ENCODE measurements around the gene IL6ST. TPM values are rescaled to one million over a fixed set of nuclear protein-coding genes. Genes with fewer than 3 reads are reported as not detected.
A peak's percentile ranks its signal among the peaks of the same experiment; 100 is the strongest.

Gene IL6ST
- total RNA-seq, 4 donors from 2014 or later: 51.3 to 179 (median 136) TPM

DNA sequence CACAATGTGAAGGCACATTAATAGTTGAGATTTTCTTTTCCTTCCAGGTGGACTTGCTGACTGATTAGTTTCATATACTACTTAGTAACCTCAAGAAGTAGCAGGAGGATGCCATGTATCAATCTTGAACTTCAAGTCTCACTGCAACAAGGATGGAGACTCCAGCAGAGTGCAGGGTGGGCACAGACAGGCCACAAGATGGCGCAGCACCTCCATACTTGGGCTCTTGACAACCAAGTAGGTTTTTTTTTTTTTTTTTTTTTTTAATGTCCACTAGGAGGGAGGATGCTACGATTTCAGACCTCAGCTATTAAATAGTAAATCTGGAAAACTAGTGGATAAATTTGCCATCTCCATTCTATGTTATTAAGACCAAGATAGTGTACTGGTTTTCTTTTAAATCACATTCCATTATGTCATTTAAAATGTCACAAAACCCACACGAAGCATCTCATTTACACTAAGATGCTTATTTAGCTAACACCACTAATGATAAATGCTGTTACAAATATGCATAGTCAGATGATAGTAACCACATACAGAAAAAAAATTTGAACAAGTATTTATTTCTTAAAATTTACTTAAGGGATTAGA, 58.6 kb downstream of the IL6ST start:
- in situ Hi-C loops (cut with MboI; ENCODE audit: low pct_ligation_motif_present in 1 of 4, low pct_unique_long_range_greater_than_20kb in 1 of 4, low sequenced_read_pairs in 3 of 4): loop anchor here in 3 of 4 donors (10.0 to 25.0 kb wide), 3 partner anchors 251 to 901 kb away; no protein-coding TSS in a partner anchor
- no peak overlapping the region for H3K4me3 ChIP-seq
- peaks cover 0 to 44% (median 7%) of the 10 kb centered on the region in 4 donors for H3K36me3 ChIP-seq
- no peaks in the 10 kb centered on the region for H3K9me3 ChIP-seq
- no peaks in the 10 kb centered on the region for H3K27me3 ChIP-seq
- H3K4me1 ChIP-seq: peaks cover 0 to 3% (median 0%) of the 10 kb centered on the region in 4 donors
- WGBS, 2 donors (ENCODE audit: low coverage in 1 of 2): 28 to 41% methylated on average over 3 of the region's 3 CpGs
- TF ChIP-seq, protein P1, sequence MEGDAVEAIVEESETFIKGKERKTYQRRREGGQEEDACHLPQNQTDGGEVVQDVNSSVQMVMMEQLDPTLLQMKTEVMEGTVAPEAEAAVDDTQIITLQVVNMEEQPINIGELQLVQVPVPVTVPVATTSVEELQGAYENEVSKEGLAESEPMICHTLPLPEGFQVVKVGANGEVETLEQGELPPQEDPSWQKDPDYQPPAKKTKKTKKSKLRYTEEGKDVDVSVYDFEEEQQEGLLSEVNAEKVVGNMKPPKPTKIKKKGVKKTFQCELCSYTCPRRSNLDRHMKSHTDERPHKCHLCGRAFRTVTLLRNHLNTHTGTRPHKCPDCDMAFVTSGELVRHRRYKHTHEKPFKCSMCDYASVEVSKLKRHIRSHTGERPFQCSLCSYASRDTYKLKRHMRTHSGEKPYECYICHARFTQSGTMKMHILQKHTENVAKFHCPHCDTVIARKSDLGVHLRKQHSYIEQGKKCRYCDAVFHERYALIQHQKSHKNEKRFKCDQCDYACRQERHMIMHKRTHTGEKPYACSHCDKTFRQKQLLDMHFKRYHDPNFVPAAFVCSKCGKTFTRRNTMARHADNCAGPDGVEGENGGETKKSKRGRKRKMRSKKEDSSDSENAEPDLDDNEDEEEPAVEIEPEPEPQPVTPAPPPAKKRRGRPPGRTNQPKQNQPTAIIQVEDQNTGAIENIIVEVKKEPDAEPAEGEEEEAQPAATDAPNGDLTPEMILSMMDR (IDR thresholded peaks at IDR 0.05): peak; percentile 53 to 80 (median 75)
- no peak for TF ChIP-seq EP300 (IDR thresholded peaks at IDR 0.05; ENCODE audit: low read depth)
- H3K27ac ChIP-seq: no peak overlapping the region
- DNase-seq: peak; percentile 83
- intact Hi-C loops (cut with DNase I; ENCODE audit: low total_unique reads): no loop called here

DNA sequence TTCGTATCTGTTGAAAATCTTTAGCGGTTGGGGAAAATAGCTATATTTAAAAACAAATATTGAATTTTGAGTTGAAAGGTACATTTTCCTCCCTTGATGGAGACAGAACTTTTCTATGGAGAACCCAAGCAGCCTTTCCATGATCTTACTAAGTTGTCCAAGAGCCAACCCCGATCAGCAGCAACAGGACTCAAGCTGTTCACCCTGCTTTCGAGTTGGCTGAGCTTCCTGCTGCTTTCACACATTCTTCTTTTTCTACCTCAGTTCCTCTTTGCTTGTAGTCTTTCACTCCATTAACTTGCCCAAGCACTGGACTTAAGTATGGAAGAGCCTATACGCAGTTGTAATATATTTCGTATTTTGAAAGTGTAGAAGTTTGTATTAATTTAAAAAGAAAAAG, 59.4 kb downstream of the IL6ST start:
- intact Hi-C loops (cut with DNase I; ENCODE audit: low total_unique reads) (no loop called here), in situ Hi-C loops (cut with MboI; ENCODE audit: low pct_ligation_motif_present in 1 of 4, low pct_unique_long_range_greater_than_20kb in 1 of 4, low sequenced_read_pairs in 3 of 4) (loop anchor here in 3 of 4 donors (10.0 to 25.0 kb wide), 3 partner anchors 252 to 902 kb away; no protein-coding TSS in a partner anchor)
- 92 to 94% methylated on average over 6 of the region's 6 CpGs for WGBS, 2 donors (ENCODE audit: low coverage in 1 of 2)
- peaks cover 0 to 35% (median 5%) of the 10 kb centered on the region in 4 donors for H3K36me3 ChIP-seq
- H3K4me1 ChIP-seq: peaks cover 0 to 3% (median 0%) of the 10 kb centered on the region in 4 donors
- no peak overlapping the region for H3K4me3 ChIP-seq
- H3K27ac ChIP-seq: no peak overlapping the region
- H3K9me3 ChIP-seq: no peaks in the 10 kb centered on the region
- H3K27me3 ChIP-seq: no peaks in the 10 kb centered on the region
- DNase-seq: no peak
- TF ChIP-seq, protein P1 (IDR thresholded peaks at IDR 0.05): no peak
- TF ChIP-seq EP300 (IDR thresholded peaks at IDR 0.05; ENCODE audit: low read depth) (no peak), POLR2A (IDR thresholded peaks at IDR 0.05) (no peak), POLR2AphosphoS5 (IDR thresholded peaks at IDR 0.05) (no peak)

- Histone ChIP-seq H3K27me3 (no peaks in the 10 kb centered on the region), H3K27ac (no peak overlapping the region), H3K4me3 (no peak overlapping the region), H3K4me1 (peaks cover 0 to 3% (median 0%) of the 10 kb centered on the region in 4 donors), H3K36me3 (peaks cover 0 to 29% (median 4%) of the 10 kb centered on the region in 4 donors), H3K9me3 (no peaks in the 10 kb centered on the region)
- intact Hi-C loops (cut with DNase I; ENCODE audit: low total_unique reads): no loop called here
- in situ Hi-C loops (cut with MboI; ENCODE audit: low pct_ligation_motif_present in 1 of 4, low pct_unique_long_range_greater_than_20kb in 1 of 4, low sequenced_read_pairs in 3 of 4): loop anchor here in 3 of 4 donors (10.0 to 25.0 kb wide), 3 partner anchors 253 to 903 kb away; no protein-coding TSS in a partner anchor
- TF ChIP-seq POLR2AphosphoS5 (IDR thresholded peaks at IDR 0.05) (no peak), EP300 (IDR thresholded peaks at IDR 0.05; ENCODE audit: low read depth) (no peak), POLR2A (IDR thresholded peaks at IDR 0.05) (no peak)
- TF ChIP-seq, protein P1 (IDR thresholded peaks at IDR 0.05): no peak
- DNase-seq: no peak
- 82 to 86% methylated on average over 2 of the region's 2 CpGs for WGBS, 2 donors (ENCODE audit: low coverage in 1 of 2)
These were observed 60.0 kb downstream of the IL6ST start for GRCh38 chr5:55934720-55935119.

DNA sequence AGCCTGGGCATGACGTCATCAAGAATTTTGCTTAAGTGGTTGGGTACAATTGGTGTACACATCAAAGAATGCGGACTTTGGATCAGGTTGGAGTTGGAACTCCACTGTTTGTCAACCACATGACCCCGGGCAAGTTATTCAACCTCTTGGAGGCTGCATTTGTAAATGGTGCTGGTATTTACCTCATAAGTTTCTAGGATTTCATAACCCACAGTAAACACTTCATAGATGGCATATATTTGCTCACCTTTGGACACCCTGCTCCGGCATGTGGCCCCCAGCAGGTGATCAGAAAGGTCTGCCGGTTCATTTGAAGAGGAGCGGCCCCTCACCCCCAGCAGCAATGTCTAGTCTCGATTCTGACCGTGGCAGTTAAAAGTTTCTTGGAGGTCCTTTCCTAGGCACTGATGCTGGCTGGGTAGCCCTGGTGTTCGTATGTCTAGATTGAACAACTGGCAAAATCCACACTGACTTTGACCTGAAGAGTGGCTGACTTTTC, 60.6 kb downstream of the IL6ST start:
- no peak for DNase-seq
- H3K27ac ChIP-seq: no peak overlapping the region

More for the DNA sequence above, 60.6 kb downstream of the IL6ST start:
- Histone ChIP-seq H3K27me3 (no peaks in the 10 kb centered on the region), H3K4me3 (no peak overlapping the region), H3K36me3 (peaks cover 0 to 23% (median 1%) of the 10 kb centered on the region in 4 donors), H3K4me1 (peaks cover 0 to 3% (median 0%) of the 10 kb centered on the region in 4 donors), H3K9me3 (no peaks in the 10 kb centered on the region)
- intact Hi-C loops (cut with DNase I; ENCODE audit: low total_unique reads) (no loop called here), in situ Hi-C loops (cut with MboI; ENCODE audit: low pct_ligation_motif_present in 1 of 4, low pct_unique_long_range_greater_than_20kb in 1 of 4, low sequenced_read_pairs in 3 of 4) (loop anchor here in 3 of 4 donors (10.0 to 25.0 kb wide), 3 partner anchors 253 to 903 kb away; no protein-coding TSS in a partner anchor)
- 75 to 83% methylated on average over 4 to 9 of the region's 9 CpGs for WGBS, 2 donors (ENCODE audit: low coverage in 1 of 2)
- TF ChIP-seq POLR2A (IDR thresholded peaks at IDR 0.05) (no peak), EP300 (IDR thresholded peaks at IDR 0.05; ENCODE audit: low read depth) (no peak), POLR2AphosphoS5 (IDR thresholded peaks at IDR 0.05) (no peak)
- TF ChIP-seq, protein P1 (IDR thresholded peaks at IDR 0.05): no peak

All from transverse colon (tissue), 4 donors.